Stimulated activated naive CD8-positive, alpha-beta T cell treated with anti-CD3 and anti-CD28 coated beads, Interleukin-15, amount 100 ng/mL, for 72 hours (primary cell): ENCODE results near the gene TSPEAR.
"Not testable (repeated sequence)": the region's sequence is repeated elsewhere in the genome, so short reads cannot be mapped to it uniquely, and the experiment has no call there.

ENCODE experiments used
- ATAC-seq: fragments of 150-1000 bp; cut with Tn5 transposase; 2 replicates; pipeline ENCODE4 v1.10.0; 2021; ENCODE audit warnings: mild to moderate bottlenecking, moderate library complexity
- DNase-seq, 2 donors: peaks; one replicate each; pipeline ENCODE4 v3.0.0; 2021 to 2022
- H3K27ac Mint-ChIP-seq, 2 donors: one replicate each; pipeline ENCODE4 v1.8.0; 2022; ENCODE audit warnings: mild to moderate bottlenecking in 2 of 2, mixed read lengths in 2 of 2, moderate library complexity in 2 of 2
- H3K27me3 Mint-ChIP-seq: one replicate; pipeline ENCODE4 v1.8.0; 2022; ENCODE audit warnings: mixed read lengths
- H3K4me1 Mint-ChIP-seq: one replicate; pipeline ENCODE4 v1.8.0; 2022; ENCODE audit warnings: mild to moderate bottlenecking, mixed read lengths
- H3K4me3 Mint-ChIP-seq, 2 donors: one replicate each; pipeline ENCODE4 v1.8.0; 2022; ENCODE audit warnings: mild to moderate bottlenecking in 2 of 2, mixed read lengths in 2 of 2, moderate library complexity in 1 of 2
- H3K9me3 Mint-ChIP-seq, 2 donors: one replicate each; pipeline ENCODE4 v1.8.0; 2022; ENCODE audit warnings: mixed read lengths in 2 of 2

Gene TSPEAR

DNA sequence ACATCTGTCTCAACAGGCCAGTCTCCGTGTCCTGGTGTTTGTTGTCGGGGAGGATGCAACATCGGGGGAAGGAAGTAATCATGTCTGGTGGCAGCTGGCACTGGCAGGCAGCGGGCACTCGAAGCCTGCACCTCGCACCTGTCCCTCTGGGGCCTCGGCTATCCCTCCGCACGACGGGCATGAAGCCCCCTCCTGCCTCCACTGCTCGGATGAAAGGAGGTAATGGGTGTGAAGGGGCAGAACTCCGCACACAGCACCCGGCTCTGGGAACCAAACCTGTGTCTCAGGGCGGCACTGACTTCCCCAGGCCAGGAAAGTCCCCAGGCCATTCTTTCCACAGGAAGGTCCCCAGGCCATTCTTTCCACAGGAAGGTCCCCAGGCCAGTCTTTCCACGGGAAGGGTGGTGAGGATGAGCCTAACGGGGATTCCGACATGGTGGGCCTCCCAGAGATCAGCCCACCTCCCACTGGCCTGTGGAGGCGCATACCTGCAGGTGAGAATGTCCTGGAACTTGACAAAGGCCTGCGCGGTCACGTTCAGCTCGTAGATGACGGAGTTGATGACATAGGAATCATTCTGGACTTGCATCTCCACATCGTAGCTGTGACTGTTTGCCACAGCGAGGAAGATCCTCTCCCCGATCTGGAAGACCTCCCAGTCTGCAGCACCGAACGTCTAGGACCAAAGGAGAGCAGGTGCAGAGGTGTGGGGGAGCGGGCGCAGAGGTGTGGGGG is 202.5 kb downstream of the TSPEAR start:
- H3K4me3 Mint-ChIP-seq, result no peak overlapping the region
- H3K27me3 Mint-ChIP-seq, result no peaks in the 10 kb centered on the region
- H3K4me1 Mint-ChIP-seq, result peaks cover 24% of the 10 kb centered on the region
- H3K27ac Mint-ChIP-seq, result no peak overlapping the region
- no peak for DNase-seq
- no peak for ATAC-seq
- no peaks in the 10 kb centered on the region for H3K9me3 Mint-ChIP-seq

DNA sequence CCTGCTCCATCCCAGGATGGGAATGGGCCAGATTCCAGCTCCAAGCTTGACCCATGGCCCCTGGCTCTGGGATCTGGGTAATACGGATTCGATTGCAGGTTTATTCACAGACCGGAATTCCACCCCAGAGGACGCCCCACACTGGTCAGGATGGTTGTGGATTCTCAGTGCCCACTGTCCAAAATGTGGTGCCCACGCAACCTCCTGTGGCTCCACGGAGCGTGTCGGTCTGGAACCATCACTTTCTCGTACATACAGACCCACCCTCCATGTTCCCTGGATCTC is 203.0 kb downstream of the TSPEAR start:
- peaks cover 26% of the 10 kb centered on the region for H3K4me1 Mint-ChIP-seq
- DNase-seq (no peak), ATAC-seq (no peak)
- H3K27me3 Mint-ChIP-seq, result no peaks in the 10 kb centered on the region
- no peak overlapping the region for H3K4me3 Mint-ChIP-seq
- no peaks in the 10 kb centered on the region for H3K9me3 Mint-ChIP-seq
- no peak overlapping the region for H3K27ac Mint-ChIP-seq

DNA sequence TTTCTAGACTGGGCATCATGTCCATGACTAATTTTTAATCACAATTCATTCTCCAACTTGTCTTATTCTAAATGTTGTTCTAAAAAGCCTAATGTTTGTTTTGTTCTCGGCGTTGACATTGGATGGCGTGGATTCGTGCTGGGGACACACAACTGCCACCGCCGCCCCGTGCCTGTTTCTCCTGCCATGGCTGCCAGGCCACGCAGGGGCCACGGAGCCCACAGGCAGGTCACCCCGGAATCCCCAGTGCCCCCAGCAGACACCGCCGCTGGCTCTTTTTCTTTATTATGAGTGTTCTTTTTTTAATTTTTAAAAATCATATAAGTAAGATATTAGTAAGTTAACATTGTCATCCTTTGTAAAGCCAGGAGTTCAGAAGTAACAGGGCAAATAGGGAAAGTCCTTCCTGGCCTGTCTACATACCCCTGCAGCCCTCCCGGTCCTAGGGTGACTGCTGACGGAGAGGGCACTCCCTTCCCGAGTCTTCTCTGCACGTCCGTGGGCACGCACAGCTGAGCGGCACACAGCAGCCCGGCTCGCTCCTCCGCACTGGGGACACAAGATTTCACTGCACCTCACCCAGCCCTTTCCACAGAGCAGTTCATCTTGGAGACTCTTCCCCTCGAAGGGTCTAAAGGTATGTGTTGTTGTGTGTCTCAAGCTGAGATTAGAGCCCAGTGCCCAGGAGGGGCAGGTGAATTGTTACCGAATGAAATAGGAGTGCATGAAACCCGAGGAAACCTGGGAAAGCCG is 203.5 kb downstream of the TSPEAR start:
- DNase-seq (no peak), ATAC-seq (no peak)
- no peaks in the 10 kb centered on the region for H3K9me3 Mint-ChIP-seq
- no peak overlapping the region for H3K27ac Mint-ChIP-seq
- no peaks in the 10 kb centered on the region for H3K27me3 Mint-ChIP-seq
- peaks cover 26% of the 10 kb centered on the region for H3K4me1 Mint-ChIP-seq
- no peak overlapping the region for H3K4me3 Mint-ChIP-seq

DNA sequence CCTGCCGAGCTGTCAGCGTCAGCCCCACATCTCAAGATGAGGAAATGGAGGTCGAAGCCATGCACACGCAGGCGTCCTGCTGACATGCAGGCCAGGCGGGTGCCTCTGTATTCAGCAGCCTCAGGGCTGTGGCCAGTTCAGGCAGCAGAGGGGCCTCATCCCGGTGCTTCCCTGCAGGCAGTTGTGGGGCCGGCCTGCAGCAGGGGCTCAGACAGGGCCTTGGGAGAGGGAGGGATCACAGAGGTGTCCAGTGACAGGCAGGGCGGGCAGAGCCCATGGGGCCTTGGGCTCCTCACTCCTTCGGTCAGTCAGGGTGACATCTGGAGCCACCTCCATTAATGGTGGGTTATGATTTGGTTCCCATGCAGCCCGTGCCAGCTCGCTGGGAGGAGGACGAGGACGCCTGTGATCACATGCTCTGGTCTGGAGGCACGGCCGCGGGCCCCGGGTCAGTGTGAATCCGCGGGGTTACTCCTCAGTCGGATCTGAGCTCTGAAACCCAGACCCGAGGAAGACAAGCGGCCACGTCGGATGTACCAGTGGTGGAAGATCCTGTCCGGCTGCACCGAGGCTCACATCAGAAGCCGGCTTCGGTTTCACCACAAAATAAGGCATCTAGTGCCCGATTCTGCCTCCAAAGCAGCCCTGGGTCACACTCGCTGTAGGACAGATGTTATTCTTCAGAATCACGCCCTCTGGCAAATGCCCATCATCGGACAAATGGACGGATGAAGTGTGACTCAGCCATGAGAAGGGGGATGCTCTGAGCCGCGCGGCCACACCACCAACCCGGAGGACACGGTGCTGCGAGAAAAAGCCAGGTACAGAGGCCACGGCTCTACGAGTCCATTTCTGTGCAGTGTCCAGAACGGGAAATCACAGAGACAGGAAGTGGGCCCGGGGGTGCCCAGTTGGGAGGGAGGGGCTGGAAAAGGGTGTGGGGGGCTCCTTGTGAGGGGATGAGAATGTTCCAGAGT is 204.8 kb downstream of the TSPEAR start:
- H3K27ac Mint-ChIP-seq, result no peak overlapping the region
- DNase-seq (no peak), ATAC-seq (no peak)
- H3K4me3 Mint-ChIP-seq, result no peak overlapping the region
- H3K4me1 Mint-ChIP-seq, result peaks cover 17% of the 10 kb centered on the region
- no peaks in the 10 kb centered on the region for H3K9me3 Mint-ChIP-seq
- H3K27me3 Mint-ChIP-seq, result no peaks in the 10 kb centered on the region

DNA sequence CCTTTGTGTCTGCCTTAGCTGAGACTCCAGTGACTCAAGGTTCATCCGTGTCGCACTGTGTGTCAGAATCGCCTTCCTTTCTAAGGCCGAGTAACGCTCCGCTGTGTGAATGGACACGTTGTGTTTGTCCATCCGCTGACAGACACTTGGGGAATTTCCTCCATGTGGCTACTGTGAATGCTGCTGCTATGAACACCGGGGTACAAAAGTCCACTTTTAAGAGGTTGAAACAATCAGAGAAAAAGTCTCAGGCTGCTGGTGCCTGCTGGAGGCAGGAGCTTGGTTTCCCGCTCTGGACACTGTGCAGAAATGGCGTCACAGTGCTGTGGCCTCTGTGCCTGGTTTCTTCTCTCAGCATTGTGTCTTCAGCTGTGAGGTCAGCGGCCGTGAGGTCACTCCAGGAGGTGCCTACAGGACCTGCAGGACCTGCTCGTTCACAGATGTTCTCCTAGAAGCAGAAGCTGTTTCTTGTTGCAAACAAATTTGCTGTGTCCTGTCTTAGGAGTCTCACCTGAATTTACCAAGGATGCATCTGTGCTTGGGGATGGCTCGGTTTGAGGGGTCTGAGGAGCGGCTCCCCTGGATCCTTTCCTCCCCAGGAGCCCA is 205.6 kb downstream of the TSPEAR start:
- Mint-ChIP-seq H3K4me1 (peaks cover 13% of the 10 kb centered on the region), H3K27me3 (no peaks in the 10 kb centered on the region), H3K4me3 (no peak overlapping the region), H3K27ac (peak overlapping the region in 1 of 2 donors; percentile 19), H3K9me3 (no peaks in the 10 kb centered on the region)
- ATAC-seq, result no peak
- no peak for DNase-seq

GRCh38 chr21:44503901-44504399 is 207.4 kb downstream of the TSPEAR start:
- ATAC-seq (no peak), DNase-seq (no peak)
- Mint-ChIP-seq H3K27ac (peak overlapping the region; percentile 19 to 83), H3K9me3 (no peaks in the 10 kb centered on the region), H3K4me1 (peaks cover 8% of the 10 kb centered on the region), H3K4me3 (no peak overlapping the region), H3K27me3 (no peaks in the 10 kb centered on the region)

DNA sequence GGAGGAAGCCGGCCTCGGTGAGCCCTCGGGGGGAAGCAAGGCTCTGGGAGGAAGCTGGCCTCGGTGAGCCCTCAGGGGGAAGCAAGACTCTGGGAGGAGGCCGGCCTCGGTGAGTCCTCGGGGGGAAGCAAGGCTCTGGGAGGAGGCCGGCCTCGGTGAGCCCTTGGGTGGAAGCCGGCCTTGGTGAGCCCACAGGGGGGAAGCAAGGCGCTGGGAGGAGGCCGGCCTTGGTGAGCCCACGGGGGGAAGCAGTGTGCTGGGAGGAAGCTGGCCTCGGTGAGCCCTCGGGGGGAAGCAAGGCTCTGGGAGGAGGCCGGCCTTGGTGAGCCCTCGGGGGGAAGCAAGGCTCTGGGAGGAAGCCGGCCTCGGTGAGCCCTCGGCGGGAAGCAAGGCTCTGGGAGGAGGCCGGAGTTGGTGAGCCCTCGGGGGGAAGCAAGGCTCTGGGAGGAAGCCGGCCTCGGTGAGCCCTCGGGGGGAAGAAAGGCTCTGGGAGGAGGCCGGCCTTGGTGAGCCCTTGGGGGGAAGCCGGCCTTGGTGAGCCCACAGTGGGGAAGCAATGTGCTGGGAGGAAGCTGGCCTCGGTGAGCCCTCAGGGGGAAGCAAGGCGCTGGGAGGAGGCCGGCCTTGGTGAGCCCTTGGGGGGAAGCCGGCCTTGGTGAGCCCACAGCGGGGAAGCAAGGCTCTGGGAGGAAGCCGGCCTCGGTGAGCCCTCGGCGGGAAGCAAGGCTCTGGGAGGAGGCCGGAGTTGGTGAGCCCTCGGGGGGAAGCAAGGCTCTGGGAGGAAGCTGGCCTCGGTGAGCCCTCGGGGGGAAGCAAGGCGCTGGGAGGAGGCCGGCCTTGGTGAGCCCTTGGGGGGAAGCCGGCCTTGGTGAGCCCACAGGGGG is 208.1 kb downstream of the TSPEAR start:
- not testable (repeated sequence) for H3K4me1 Mint-ChIP-seq, ATAC-seq, DNase-seq, H3K9me3 Mint-ChIP-seq, H3K27me3 Mint-ChIP-seq, H3K4me3 Mint-ChIP-seq
- peak overlapping the region; percentile 19 to 83 for H3K27ac Mint-ChIP-seq

DNA sequence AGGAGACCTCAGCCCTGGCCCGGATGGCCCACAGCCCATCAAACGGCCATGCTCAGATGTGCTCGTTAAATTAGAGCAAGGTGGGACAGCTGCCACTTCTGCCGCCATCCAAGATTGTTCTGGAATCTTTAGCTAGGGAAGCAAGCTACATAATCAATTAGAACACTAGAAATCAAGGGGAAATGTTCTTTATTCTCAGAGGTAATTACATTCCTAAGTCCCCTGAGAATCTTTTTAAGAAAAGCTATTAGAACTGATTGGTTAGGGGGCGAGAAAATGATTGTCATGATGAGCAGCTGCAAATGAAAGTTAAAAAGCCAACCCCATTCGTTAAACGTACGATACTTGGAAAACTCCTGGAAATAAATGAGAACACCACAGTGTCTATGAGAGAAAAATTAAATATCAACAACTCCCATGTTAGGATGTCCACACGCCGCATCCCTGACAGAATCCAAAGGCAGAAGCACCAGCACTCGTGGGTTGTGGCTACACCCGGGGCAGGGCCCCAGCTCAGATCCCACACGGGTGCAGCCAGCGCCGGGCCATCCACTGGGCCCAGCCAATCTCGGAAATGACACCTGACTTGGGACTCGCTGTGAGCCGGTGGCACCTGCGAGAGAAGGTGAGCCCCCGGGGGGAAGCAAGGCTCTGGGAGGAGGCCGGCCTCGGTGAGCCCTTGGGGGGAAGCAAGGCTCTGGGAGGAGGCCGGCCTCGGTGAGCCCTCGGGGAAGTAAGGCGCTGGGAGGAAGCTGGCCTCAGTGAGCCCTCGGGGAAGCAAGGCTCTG is 209.0 kb downstream of the TSPEAR start:
- Mint-ChIP-seq H3K27me3 (peaks cover 4% of the 10 kb centered on the region), H3K27ac (no peak overlapping the region), H3K4me1 (peaks cover 8% of the 10 kb centered on the region), H3K4me3 (no peak overlapping the region), H3K9me3 (no peaks in the 10 kb centered on the region)
- ATAC-seq, result no peak
- no peak for DNase-seq

GRCh38 chr21:44500111-44500510 is 211.3 kb downstream of the TSPEAR start:
- H3K9me3 Mint-ChIP-seq, result no peaks in the 10 kb centered on the region
- no peak overlapping the region for H3K4me3 Mint-ChIP-seq
- no peak for ATAC-seq
- peaks cover 8% of the 10 kb centered on the region for H3K4me1 Mint-ChIP-seq
- H3K27ac Mint-ChIP-seq, result no peak overlapping the region
- no peak for DNase-seq
- H3K27me3 Mint-ChIP-seq, result peaks cover 24% of the 10 kb centered on the region

DNA sequence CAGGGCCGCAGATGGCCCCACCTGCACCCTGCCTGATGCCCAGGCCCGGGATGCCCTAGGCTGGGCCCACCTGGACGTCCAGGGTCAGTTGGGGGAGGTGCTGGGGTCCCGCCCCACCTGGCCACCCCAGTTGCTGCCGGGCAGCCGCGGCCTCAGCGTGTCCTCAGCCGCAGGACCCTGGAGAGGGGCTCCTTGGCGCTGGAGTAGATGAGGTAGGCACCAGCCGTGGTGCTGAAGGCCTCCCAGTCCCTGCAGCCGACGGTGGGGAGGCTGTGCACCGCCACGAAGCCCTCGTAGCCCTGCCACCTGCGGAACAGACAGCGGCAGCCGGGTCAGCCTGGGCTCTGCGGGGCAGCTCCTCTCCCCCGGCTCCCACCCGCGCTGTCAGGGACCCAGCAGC is 211.7 kb downstream of the TSPEAR start:
- H3K4me1 Mint-ChIP-seq, result peaks cover 8% of the 10 kb centered on the region

GRCh38 chr21:44499211-44499560 is 212.2 kb downstream of the TSPEAR start:
- Mint-ChIP-seq H3K9me3 (no peaks in the 10 kb centered on the region), H3K4me3 (no peak overlapping the region), H3K27ac (no peak overlapping the region), H3K4me1 (peaks cover 5% of the 10 kb centered on the region), H3K27me3 (peaks cover 25% of the 10 kb centered on the region)
- ATAC-seq, result no peak
- DNase-seq, result no peak

More for the DNA sequence above, 211.7 kb downstream of the TSPEAR start:
- no peak overlapping the region for H3K27ac Mint-ChIP-seq
- H3K27me3 Mint-ChIP-seq, result peaks cover 25% of the 10 kb centered on the region
- H3K4me3 Mint-ChIP-seq, result no peak overlapping the region
- H3K9me3 Mint-ChIP-seq, result no peaks in the 10 kb centered on the region
- DNase-seq (no peak), ATAC-seq (no peak)

- H3K9me3 Mint-ChIP-seq, result no peaks in the 10 kb centered on the region
- no peak for ATAC-seq
These were observed 212.8 kb downstream of the TSPEAR start for GRCh38 chr21:44498280-44499210.

GRCh38 chr21:44497703-44498126 is 213.7 kb downstream of the TSPEAR start:
- Mint-ChIP-seq H3K9me3 (peaks cover 6 to 8% of the 10 kb centered on the region in 2 donors), H3K4me3 (no peak overlapping the region), H3K27ac (no peak overlapping the region), H3K27me3 (peaks cover 33% of the 10 kb centered on the region), H3K4me1 (no peaks in the 10 kb centered on the region)
- no peak for DNase-seq
- no peak for ATAC-seq

More at GRCh38 chr21:44498280-44499210, 212.8 kb downstream of the TSPEAR start:
- Mint-ChIP-seq H3K4me3 (no peak overlapping the region), H3K4me1 (no peaks in the 10 kb centered on the region), H3K27ac (peak overlapping the region in 1 of 2 donors; percentile 82), H3K27me3 (peaks cover 25% of the 10 kb centered on the region)
- no peak for DNase-seq
